Activated T-cell treated with anti-CD3 and anti-CD28 coated beads for 1 hour (primary cell): Measurements from ENCODE around the gene UTP3.
"Not testable (repeated sequence)": the region's sequence is repeated elsewhere in the genome, so short reads cannot be mapped to it uniquely, and the experiment has no call there.

Source experiments
- DNase-seq: peaks from one replicate; pipeline ENCODE4 v3.0.0-alpha.2; 2020; ENCODE audit warnings: low read depth

UTP3 gene

GRCh38 chr4:70718811-70719604, 30.7 kb downstream of the UTP3 start:
- DNase-seq, result no peak

GRCh38 chr4:70721747-70722146, 33.4 kb downstream of the UTP3 start, which contains the start of gene RUFY3:
RUFY3 (plus strand) TSS chr4:70721964; CDS start chr4:70722574, 610 bp downstream.
- no peak for DNase-seq

- peak; percentile 12 for DNase-seq
Measured at GRCh38 chr4:70722199-70722791, 34.0 kb downstream of the UTP3 start.

- no peak for DNase-seq
Measured at GRCh38 chr4:70724463-70724862, 36.1 kb downstream of the UTP3 start.

- no peak for DNase-seq
Measured at GRCh38 chr4:70725633-70726032, 37.3 kb downstream of the UTP3 start.

GRCh38 chr4:70726515-70726914, 38.2 kb downstream of the UTP3 start:
- DNase-seq, result not testable (repeated sequence)

GRCh38 chr4:70728091-70728490, 39.8 kb downstream of the UTP3 start:
- DNase-seq, result no peak

GRCh38 chr4:70732878-70733277, 44.5 kb downstream of the UTP3 start:
- not testable (repeated sequence) for DNase-seq

- no peak for DNase-seq
Measured at GRCh38 chr4:70734168-70734954, 46.0 kb downstream of the UTP3 start.

- DNase-seq, result no peak
Measured at GRCh38 chr4:70734971-70735370, 46.6 kb downstream of the UTP3 start.

- DNase-seq, result peak; percentile 12
Measured at GRCh38 chr4:70735915-70736314, 47.6 kb downstream of the UTP3 start.

- DNase-seq, result no peak
Measured at GRCh38 chr4:70737006-70737405, 48.7 kb downstream of the UTP3 start.

- DNase-seq, result no peak
Measured at GRCh38 chr4:70737409-70737808, 49.1 kb downstream of the UTP3 start.

- no peak for DNase-seq
Measured at GRCh38 chr4:70739496-70740337, 51.4 kb downstream of the UTP3 start.
